H9 (cell line): ENCODE data around the gene LAMA5. TPM values are rescaled to one million over a fixed set of nuclear protein-coding genes. Genes with fewer than 3 reads are reported as not detected.

Experiments used
- DNase-seq: peaks from one replicate; pipeline ENCODE4 v3.0.0-alpha.2; 2017
- H2AFZ ChIP-seq: one replicate; pipeline ENCODE4 v1.6.1; 2013; ENCODE audit warnings: mild to moderate bottlenecking, low read length, control low read depth, moderate library complexity
- H2AK5ac ChIP-seq: 2 replicates; pipeline ENCODE4 v1.6.1; 2013; ENCODE audit warnings: low read length, control low read depth, mixed read lengths; ENCODE audit not compliant: insufficient read length
- H2BK120ac ChIP-seq: one replicate; pipeline ENCODE4 v1.6.1; 2013; ENCODE audit warnings: low read depth, mild to moderate bottlenecking, low read length, control low read depth, inconsistent platforms; ENCODE audit not compliant: poor library complexity, severe bottlenecking
- H2BK12ac ChIP-seq: 2 replicates; pipeline ENCODE4 v1.6.1; 2013; ENCODE audit warnings: low read length, control low read depth, mixed read lengths, low read depth; ENCODE audit not compliant: insufficient read length
- H2BK15ac ChIP-seq: 2 replicates; pipeline ENCODE4 v1.6.1; 2013; ENCODE audit warnings: low read depth, low read length, control low read depth
- H2BK20ac ChIP-seq: one replicate; pipeline ENCODE4 v1.6.1; 2013; ENCODE audit warnings: low read depth, mild to moderate bottlenecking, low read length, control low read depth, inconsistent platforms; ENCODE audit not compliant: poor library complexity, severe bottlenecking
- H2BK5ac ChIP-seq: 2 replicates; pipeline ENCODE4 v1.6.1; 2013; ENCODE audit warnings: low read length, control low read depth, mixed read lengths; ENCODE audit not compliant: insufficient read length
- H3K14ac ChIP-seq: 2 replicates; pipeline ENCODE4 v1.6.1; 2013; ENCODE audit warnings: low read length, control low read depth; ENCODE audit not compliant: insufficient read depth
- H3K18ac ChIP-seq: 2 replicates; pipeline ENCODE4 v1.6.1; 2013; ENCODE audit warnings: low read depth, mild to moderate bottlenecking, mixed read lengths, low read length, control low read depth; ENCODE audit not compliant: insufficient read length
- H3K23ac ChIP-seq: 2 replicates; pipeline ENCODE4 v1.6.1; 2013; ENCODE audit warnings: low read length, control low read depth, mixed read lengths, low read depth; ENCODE audit not compliant: insufficient read length
- H3K23me2 ChIP-seq: 2 replicates; pipeline ENCODE4 v1.6.1; 2013; ENCODE audit warnings: low read depth, mild to moderate bottlenecking, mixed read lengths, low read length, control low read depth; ENCODE audit not compliant: insufficient read length, poor library complexity, severe bottlenecking
- H3K27ac ChIP-seq: 2 replicates; pipeline ENCODE4 v1.5.1; 2013; ENCODE audit warnings: low read length, control low read depth, mixed read lengths, low read depth; ENCODE audit not compliant: insufficient read length
- H3K27me3 ChIP-seq: 2 replicates; pipeline ENCODE4 v1.6.1; 2013; ENCODE audit warnings: low read length, control low read depth, inconsistent platforms; ENCODE audit not compliant: insufficient read depth
- H3K4ac ChIP-seq: 2 replicates; pipeline ENCODE4 v1.6.1; 2013; ENCODE audit warnings: low read depth, mild to moderate bottlenecking, control low read depth, inconsistent platforms, low read length, moderate library complexity
- H3K4me1 ChIP-seq: 2 replicates; pipeline ENCODE4 v1.6.1; 2013; ENCODE audit warnings: low read length, control low read depth, inconsistent platforms; ENCODE audit not compliant: insufficient read depth
- H3K4me2 ChIP-seq: 2 replicates; pipeline ENCODE4 v1.6.1; 2013; ENCODE audit warnings: low read length, control low read depth, mixed read lengths; ENCODE audit not compliant: insufficient read length, insufficient read depth
- H3K56ac ChIP-seq: 2 replicates; pipeline ENCODE4 v1.6.1; 2013; ENCODE audit warnings: low read depth, mild to moderate bottlenecking, mixed read lengths, low read length, control low read depth; ENCODE audit not compliant: insufficient read length
- H3K79me1 ChIP-seq: 2 replicates; pipeline ENCODE4 v1.6.1; 2013; ENCODE audit warnings: low read depth, mild to moderate bottlenecking, moderate library complexity, low read length, control low read depth, inconsistent platforms; ENCODE audit not compliant: insufficient read depth, poor library complexity, severe bottlenecking
- H3K79me2 ChIP-seq: 2 replicates; pipeline ENCODE4 v1.6.1; 2013; ENCODE audit warnings: low read length, control low read depth, inconsistent platforms; ENCODE audit not compliant: insufficient read depth
- H3K9ac ChIP-seq: 2 replicates; pipeline ENCODE4 v1.6.1; 2013; ENCODE audit warnings: low read length, control low read depth, mixed read lengths; ENCODE audit not compliant: insufficient read length; ENCODE audit errors: extremely low read depth
- H3K9me3 ChIP-seq: one replicate; pipeline ENCODE4 v1.6.1; 2013; ENCODE audit warnings: low read depth, low read length, inconsistent platforms; ENCODE audit not compliant: control insufficient read depth
- H3T11ph ChIP-seq: one replicate; pipeline ENCODE4 v1.6.1; 2013; ENCODE audit warnings: mild to moderate bottlenecking, low read length, control low read depth, inconsistent platforms
- H4K20me1 ChIP-seq: one replicate; pipeline ENCODE4 v1.6.1; 2013; ENCODE audit not compliant: control insufficient read depth, insufficient read length, insufficient read depth
- H4K5ac ChIP-seq: 2 replicates; pipeline ENCODE4 v1.6.1; 2013; ENCODE audit warnings: low read depth, mild to moderate bottlenecking, mixed read lengths, low read length, control low read depth; ENCODE audit not compliant: insufficient read length
- H4K8ac ChIP-seq: replicated peaks from 2 replicates; pipeline ENCODE4 v1.6.1; 2013; ENCODE audit warnings: low read length, control low read depth, mixed read lengths, low read depth; ENCODE audit not compliant: insufficient read length
- H4K91ac ChIP-seq: 2 replicates; pipeline ENCODE4 v1.6.1; 2013; ENCODE audit warnings: low read depth, mild to moderate bottlenecking, moderate library complexity, mixed read lengths, low read length, control low read depth; ENCODE audit not compliant: insufficient read length
- H3K27ac Mint-ChIP-seq, 3 experiments: 2 replicates in 2 of 3; 3 replicates in 1 of 3; pipeline ENCODE4 v1.8.0; 2020 to 2021; ENCODE audit warnings: mixed read lengths in 3 of 3, mild to moderate bottlenecking in 1 of 3, moderate library complexity in 1 of 3
- H3K27me3 Mint-ChIP-seq: 2 replicates; pipeline ENCODE4 v1.8.0; 2021; ENCODE audit warnings: low read depth, mild to moderate bottlenecking, moderate library complexity, mixed read lengths
- H3K36me3 Mint-ChIP-seq, 3 experiments: 2 replicates in 2 of 3; 3 replicates in 1 of 3; pipeline ENCODE4 v1.8.0; 2020 to 2021; ENCODE audit warnings: low read depth in 3 of 3, mixed read lengths in 3 of 3; ENCODE audit not compliant: insufficient read depth in 1 of 3
- H3K4me1 Mint-ChIP-seq, 2 experiments: 2 replicates each; pipeline ENCODE4 v1.8.0; 2020; ENCODE audit warnings: mixed read lengths in 2 of 2
- H3K4me3 Mint-ChIP-seq, 2 experiments: 2 replicates in 1 of 2; 3 replicates in 1 of 2; pipeline ENCODE4 v1.8.0; 2020 to 2021; ENCODE audit warnings: mild to moderate bottlenecking in 2 of 2, mixed read lengths in 2 of 2, moderate library complexity in 1 of 2
- H3K9me3 Mint-ChIP-seq, 2 experiments: 2 replicates in 1 of 2; 3 replicates in 1 of 2; pipeline ENCODE4 v1.8.0; 2020; ENCODE audit warnings: mild to moderate bottlenecking in 2 of 2, mixed read lengths in 2 of 2, moderate library complexity in 1 of 2
- WGBS: extraction: QIAGEN DNeasy Blood & Tissue Kit; methylation state at CpG from one replicate; pipeline ENCODE4 v1.1.7; 2013; ENCODE audit warnings: missing lambda C conversion rate, low lambda C conversion rate, mixed read lengths; ENCODE audit not compliant: insufficient read length; ENCODE audit errors: extremely low coverage; 5-methylcytosine and 5-hydroxymethylcytosine counted together
- total RNA-seq: library from RNA; stranded (reverse); gene quantifications from 2 replicates; pipeline ENCODE4 v1.2.1, GENCODE V29; 2021
- TF ChIP-seq, protein P1 (sequence below): fragments of 200-600 bp; sonication (generic); conservative IDR thresholded peaks from 3 replicates; pipeline ENCODE4 v1.8.0; 2021; ENCODE audit warnings: antibody characterized with exemption, mild to moderate bottlenecking

LAMA5 gene
- total RNA-seq, 1 experiment from 2014 or later, result 200 TPM

GRCh38 chr20:62336329-62336728 lies 30.8 kb downstream of the LAMA5 start:
- no peak overlapping the region for H4K8ac ChIP-seq
- no peak overlapping the region for H3K27ac ChIP-seq
- no peaks in the 10 kb centered on the region for H3K9me3 ChIP-seq
- Mint-ChIP-seq H3K36me3 (peaks cover 16 to 63% (median 58%) of the 10 kb centered on the region in 3 experiments; a peak in 6 of 7 replicates), H3K4me3 (no peak overlapping the region), H3K9me3 (no peaks in the 10 kb centered on the region), H3K27ac (peak overlapping the region in 2 of 3 experiments; percentile 66 to 73; a peak in 3 of 7 replicates), H3K27me3 (no peaks in the 10 kb centered on the region), H3K4me1 (no peaks in the 10 kb centered on the region)
- no peak for DNase-seq
- no peak overlapping the region for H2AFZ ChIP-seq
- no peak overlapping the region for H4K91ac ChIP-seq
- no peaks in the 10 kb centered on the region for H3K79me1 ChIP-seq
- H3K79me2 ChIP-seq, result no peaks in the 10 kb centered on the region
- H2BK15ac ChIP-seq, result no peak overlapping the region
- H3K4ac ChIP-seq, result no peak overlapping the region
- H3K23me2 ChIP-seq, result no peaks in the 10 kb centered on the region
- H2BK12ac ChIP-seq, result no peak overlapping the region
- no peak overlapping the region for H3K4me2 ChIP-seq
- no peak overlapping the region for H3K18ac ChIP-seq
- TF ChIP-seq, protein P1, sequence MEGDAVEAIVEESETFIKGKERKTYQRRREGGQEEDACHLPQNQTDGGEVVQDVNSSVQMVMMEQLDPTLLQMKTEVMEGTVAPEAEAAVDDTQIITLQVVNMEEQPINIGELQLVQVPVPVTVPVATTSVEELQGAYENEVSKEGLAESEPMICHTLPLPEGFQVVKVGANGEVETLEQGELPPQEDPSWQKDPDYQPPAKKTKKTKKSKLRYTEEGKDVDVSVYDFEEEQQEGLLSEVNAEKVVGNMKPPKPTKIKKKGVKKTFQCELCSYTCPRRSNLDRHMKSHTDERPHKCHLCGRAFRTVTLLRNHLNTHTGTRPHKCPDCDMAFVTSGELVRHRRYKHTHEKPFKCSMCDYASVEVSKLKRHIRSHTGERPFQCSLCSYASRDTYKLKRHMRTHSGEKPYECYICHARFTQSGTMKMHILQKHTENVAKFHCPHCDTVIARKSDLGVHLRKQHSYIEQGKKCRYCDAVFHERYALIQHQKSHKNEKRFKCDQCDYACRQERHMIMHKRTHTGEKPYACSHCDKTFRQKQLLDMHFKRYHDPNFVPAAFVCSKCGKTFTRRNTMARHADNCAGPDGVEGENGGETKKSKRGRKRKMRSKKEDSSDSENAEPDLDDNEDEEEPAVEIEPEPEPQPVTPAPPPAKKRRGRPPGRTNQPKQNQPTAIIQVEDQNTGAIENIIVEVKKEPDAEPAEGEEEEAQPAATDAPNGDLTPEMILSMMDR, result no peak
- no peak overlapping the region for H3T11ph ChIP-seq
- H3K56ac ChIP-seq, result no peak overlapping the region
- H3K23ac ChIP-seq, result no peak overlapping the region
- WGBS, result no CpG with 5 or more reads among the region's 11 CpGs
- no peak overlapping the region for H3K9ac ChIP-seq
- H3K14ac ChIP-seq, result no peak overlapping the region
- peaks cover 3% of the 10 kb centered on the region for H4K20me1 ChIP-seq
- H3K27me3 ChIP-seq, result no peaks in the 10 kb centered on the region
- no peak overlapping the region for H2AK5ac ChIP-seq
- H2BK5ac ChIP-seq, result no peak overlapping the region
- H2BK20ac ChIP-seq, result no peak overlapping the region
- H4K5ac ChIP-seq, result no peak overlapping the region
- no peak overlapping the region for H2BK120ac ChIP-seq
- H3K4me1 ChIP-seq, result no peaks in the 10 kb centered on the region
